Upper lobe of left lung (tissue), 6 donors: ENCODE results near the gene RAI14. TPM values are rescaled to one million over a fixed set of nuclear protein-coding genes. Genes with fewer than 3 reads are reported as not detected.
"Not testable (repeated sequence)": the region's sequence is repeated elsewhere in the genome, so short reads cannot be mapped to it uniquely, and the experiment has no call there.

Source experiments
- ATAC-seq, 2 donors: fragments of 200-7000 bp; cut with Tn5 transposase; one replicate each; pipeline ENCODE4 v1.9.1; 2022; ENCODE audit warnings: mild to moderate bottlenecking in 2 of 2, moderate library complexity in 2 of 2; ENCODE audit not compliant: low FRiP score in 2 of 2
- DNase-seq, 2 donors: peaks; one replicate each; pipeline ENCODE4 v3.0.0-alpha.2; 2019 to 2020
- H3K27ac ChIP-seq, 4 donors: fragments of 200-600 bp; sonication (generic); one replicate each; pipeline ENCODE4 v1.5.1; 2016 to 2019
- H3K27me3 ChIP-seq, 4 donors: fragments of 200-600 bp; sonication (generic); one replicate each; pipeline ENCODE4 v1.5.1; 2017 to 2019
- H3K36me3 ChIP-seq, 4 donors: fragments of 200-600 bp; sonication (generic); one replicate each; pipeline ENCODE4 v1.5.1; 2016 to 2019
- H3K4me1 ChIP-seq, 4 donors: fragments of 200-600 bp; sonication (generic); one replicate each; pipeline ENCODE4 v1.5.1; 2018 to 2019
- H3K4me3 ChIP-seq, 4 donors: fragments of 200-600 bp; sonication (generic); one replicate each; pipeline ENCODE4 v1.5.1; 2017 to 2019; ENCODE audit warnings: mild to moderate bottlenecking in 2 of 4, moderate library complexity in 1 of 4
- H3K9me3 ChIP-seq, 4 donors: fragments of 200-600 bp; sonication (generic); one replicate each; pipeline ENCODE4 v1.5.1; 2018 to 2019
- CTCF ChIP-seq, 6 experiments: fragments of 450-650 bp in 4 of 6; fragments of 200-600 bp in 2 of 6; sonication (generic) in 2 of 6; IDR thresholded peaks; one replicate each; pipeline ENCODE4 v1.5.1; 2016 to 2019; ENCODE audit warnings: antibody characterized with exemption in 6 of 6
- EP300 ChIP-seq, 4 donors: sonication (generic); formaldehyde crosslinking; IDR thresholded peaks; one replicate each; pipeline ENCODE4 v1.5.1; 2017; ENCODE audit warnings: antibody characterized with exemption in 4 of 4, control low read depth in 2 of 4
- POLR2A ChIP-seq, 4 donors: fragments of 450-650 bp; IDR thresholded peaks; one replicate each; pipeline ENCODE4 v1.5.1; 2016 to 2017; ENCODE audit warnings: antibody characterized with exemption in 4 of 4, mild to moderate bottlenecking in 2 of 4
- POLR2AphosphoS5 ChIP-seq, 2 donors: sonication (generic); formaldehyde crosslinking; IDR thresholded peaks; one replicate each; pipeline ENCODE4 v1.5.1; 2017; ENCODE audit warnings: antibody characterized with exemption in 2 of 2
- WGBS, 2 donors: methylation state at CpG; one replicate each; pipeline ENCODE4 v1.1.5; 2017 to 2018; 5-methylcytosine and 5-hydroxymethylcytosine counted together
- total RNA-seq, 6 donors: library from RNA; depleted of rRNA in 4 of 6; stranded (reverse); fragments of >200 nt in 4 of 6; gene quantifications; one replicate each; pipeline versions ENCODE4 v1.1.0 to v1.2.1, GENCODE V29; 2016 to 2021
- donor health status: DM: no; HTN: no; CAD: no; lungs with moderate emphysema.
- donor health status: DM: no; HTN: yes; CAD: no; lungs with severe emphysema.

Gene RAI14
- total RNA-seq, 6 donors from 2014 or later: 34.0 to 88.6 (median 67.9) TPM

GRCh38 chr5:34722183-34722582, 66.1 kb downstream of the RAI14 start:
- 83 to 91% methylated on average over 2 of the region's 2 CpGs for WGBS, 2 donors

GRCh38 chr5:34724741-34725140, 68.6 kb downstream of the RAI14 start:
- Histone ChIP-seq H3K27ac (no peak overlapping the region), H3K4me3 (no peak overlapping the region), H3K27me3 (no peaks in the 10 kb centered on the region), H3K9me3 (no peaks in the 10 kb centered on the region), H3K36me3 (no peaks in the 10 kb centered on the region), H3K4me1 (peaks cover 0 to 5% (median 0%) of the 10 kb centered on the region in 4 donors)
- no peak for ATAC-seq
- WGBS, 2 donors: 83 to 85% methylated on average over 1 of the region's 1 CpG
- TF ChIP-seq CTCF (IDR thresholded peaks at IDR 0.05) (no peak), EP300 (IDR thresholded peaks at IDR 0.05) (no peak), POLR2A (IDR thresholded peaks at IDR 0.05) (no peak), POLR2AphosphoS5 (IDR thresholded peaks at IDR 0.05) (no peak)
- no peak for DNase-seq

More at GRCh38 chr5:34722183-34722582, 66.1 kb downstream of the RAI14 start:
- DNase-seq: no peak
- TF ChIP-seq EP300 (IDR thresholded peaks at IDR 0.05) (no peak), POLR2AphosphoS5 (IDR thresholded peaks at IDR 0.05) (no peak), CTCF (IDR thresholded peaks at IDR 0.05) (no peak)
- no peak for ATAC-seq
- Histone ChIP-seq H3K36me3 (peaks cover 0 to 3% (median 0%) of the 10 kb centered on the region in 4 donors), H3K4me1 (peaks cover 3 to 12% (median 8%) of the 10 kb centered on the region in 4 donors), H3K4me3 (no peak overlapping the region), H3K27ac (no peak overlapping the region), H3K27me3 (no peaks in the 10 kb centered on the region), H3K9me3 (no peaks in the 10 kb centered on the region)

- not testable (repeated sequence) for DNase-seq, H3K36me3 ChIP-seq, H3K4me3 ChIP-seq, H3K9me3 ChIP-seq, H3K27me3 ChIP-seq, H3K27ac ChIP-seq, ATAC-seq, H3K4me1 ChIP-seq
- WGBS, 2 donors: 95 to 98% methylated on average over 4 of the region's 4 CpGs
Observed at GRCh38 chr5:34727166-34727749, 71.1 kb downstream of the RAI14 start.

GRCh38 chr5:34728236-34728635, 72.1 kb downstream of the RAI14 start:
- Histone ChIP-seq H3K4me3 (no peak overlapping the region), H3K27me3 (no peaks in the 10 kb centered on the region), H3K4me1 (peaks cover 0 to 6% (median 0%) of the 10 kb centered on the region in 4 donors), H3K9me3 (no peaks in the 10 kb centered on the region), H3K27ac (no peak overlapping the region), H3K36me3 (no peaks in the 10 kb centered on the region)
- 91 to 97% methylated on average over 4 of the region's 4 CpGs for WGBS, 2 donors
- ATAC-seq: no peak
- no peak for DNase-seq
- TF ChIP-seq POLR2A (IDR thresholded peaks at IDR 0.05): no peak
- TF ChIP-seq CTCF (IDR thresholded peaks at IDR 0.05): no peak
- no peak for TF ChIP-seq EP300 (IDR thresholded peaks at IDR 0.05)
- TF ChIP-seq POLR2AphosphoS5 (IDR thresholded peaks at IDR 0.05): no peak

GRCh38 chr5:34731435-34732232, 75.5 kb downstream of the RAI14 start:
- H3K27ac ChIP-seq: no peak overlapping the region
- ATAC-seq (no peak), DNase-seq (no peak)
- no peak overlapping the region for H3K4me3 ChIP-seq
- 61 to 64% methylated on average over 6 of the region's 6 CpGs for WGBS, 2 donors
- TF ChIP-seq EP300 (IDR thresholded peaks at IDR 0.05) (no peak), CTCF (IDR thresholded peaks at IDR 0.05) (no peak), POLR2A (IDR thresholded peaks at IDR 0.05) (no peak), POLR2AphosphoS5 (IDR thresholded peaks at IDR 0.05) (no peak)
- H3K27me3 ChIP-seq: no peaks in the 10 kb centered on the region
- no peaks in the 10 kb centered on the region for H3K9me3 ChIP-seq
- H3K4me1 ChIP-seq: peaks cover 0 to 8% (median 4%) of the 10 kb centered on the region in 4 donors
- no peaks in the 10 kb centered on the region for H3K36me3 ChIP-seq
